SK-N-SH (cell line): ENCODE measurements around the gene CISD2. TPM values are rescaled to one million over a fixed set of nuclear protein-coding genes. Genes with fewer than 3 reads are reported as not detected.

Experiments
- CTCF ChIA-PET: fragments of 300-600, 350-600 bp; formaldehyde crosslinking; extraction: SDS; loops from one replicate; lab custom pipeline; 2021; lab: Yijun Ruan, JAX
- POLR2A ChIA-PET: fragments of 350-600 bp; sonication (Branson Sonifier 250); formaldehyde crosslinking; extraction: SDS; loops from one replicate; lab custom pipeline; 2020; ENCODE audit warnings: antibody characterized with exemption, inconsistent platforms; lab: Yijun Ruan, JAX
- DNase-seq: peaks from one replicate; pipeline ENCODE4 v3.0.0; 2012
- H2AFZ ChIP-seq: fragments of 200-600 bp; sonication (generic); 2 replicates; pipeline ENCODE4 v1.8.1; 2016; ENCODE audit warnings: antibody characterized with exemption, mild to moderate bottlenecking, low read depth
- H3F3A ChIP-seq: fragments of 200-600 bp; sonication (generic); replicated peaks from 2 replicates; pipeline ENCODE3; 2016; ENCODE audit warnings: antibody characterized with exemption, mild to moderate bottlenecking; ENCODE audit not compliant: insufficient read depth
- H3K27ac ChIP-seq, 2 experiments: fragments of 200-500 bp in 1 of 2; fragments of 200-600 bp in 1 of 2; sonication (Bioruptor generic) in 1 of 2; sonication (generic), shearing (Covaris generic) in 1 of 2; 2 replicates each; pipeline versions ENCODE4 v1.5.1 to v1.6.1; 2014 to 2016; ENCODE audit warnings: low read depth in 2 of 2, inconsistent platforms in 1 of 2, low read length in 1 of 2, mild to moderate bottlenecking in 1 of 2, mixed read lengths in 1 of 2
- H3K27me3 ChIP-seq: fragments of 200-600 bp; sonication (generic), shearing (Covaris generic); 2 replicates; pipeline ENCODE4 v1.6.1; 2016; ENCODE audit warnings: mixed run types; ENCODE audit not compliant: insufficient read depth
- H3K36me3 ChIP-seq, 2 experiments: fragments of 200-500 bp in 1 of 2; fragments of 200-600 bp in 1 of 2; sonication (Bioruptor generic) in 1 of 2; sonication (generic) in 1 of 2; replicated peaks in 1 of 2; 2 replicates each; pipeline versions ENCODE3 to v1.5.1; 2014 to 2016; ENCODE audit warnings: low read length in 1 of 2, mild to moderate bottlenecking in 1 of 2; ENCODE audit not compliant: insufficient read depth in 2 of 2, control insufficient read depth in 1 of 2
- H3K4me1 ChIP-seq, 2 experiments: fragments of 200-500 bp in 1 of 2; fragments of 200-600 bp in 1 of 2; sonication (Bioruptor generic) in 1 of 2; sonication (generic), shearing (Covaris generic) in 1 of 2; 2 replicates each; pipeline versions ENCODE4 v1.5.1 to v1.6.1; 2014 to 2016; ENCODE audit warnings: low read depth in 1 of 2, low read length in 1 of 2, mixed run types in 1 of 2; ENCODE audit not compliant: insufficient read depth in 2 of 2, control insufficient read depth in 1 of 2
- H3K4me2 ChIP-seq: fragments of 200-600 bp; sonication (generic), shearing (Covaris generic); 2 replicates; pipeline ENCODE4 v1.6.1; 2017; ENCODE audit warnings: mixed run types
- H3K4me3 ChIP-seq, 2 experiments: fragments of 200-500 bp in 1 of 2; fragments of 200-600 bp in 1 of 2; sonication (Bioruptor generic) in 1 of 2; sonication (generic), shearing (Covaris generic) in 1 of 2; 2 replicates each; pipeline versions ENCODE4 v1.5.1 to v1.8.1; 2014 to 2016; ENCODE audit warnings: low read depth in 2 of 2, inconsistent platforms in 1 of 2, low read length in 1 of 2, mild to moderate bottlenecking in 1 of 2, mixed read lengths in 1 of 2, moderate library complexity in 1 of 2
- H3K79me2 ChIP-seq: fragments of 200-600 bp; sonication (generic); 2 replicates; pipeline ENCODE4 v1.8.1; 2017; ENCODE audit warnings: mild to moderate bottlenecking; ENCODE audit not compliant: insufficient read depth
- H3K9ac ChIP-seq: fragments of 200-600 bp; sonication (generic); 2 replicates; pipeline ENCODE4 v1.6.1; 2017; ENCODE audit warnings: mixed run types
- H3K9me2 ChIP-seq: fragments of 200-600 bp; sonication (generic); 2 replicates; pipeline ENCODE4 v1.6.1; 2017; ENCODE audit warnings: mixed run types
- H3K9me3 ChIP-seq: fragments of 200-600 bp; sonication (generic); 2 replicates; pipeline ENCODE4 v1.6.1; 2017; ENCODE audit warnings: mixed run types, mild to moderate bottlenecking, moderate library complexity
- H4K20me1 ChIP-seq: fragments of 200-600 bp; sonication (generic); 2 replicates; pipeline ENCODE4 v1.6.1; 2017; ENCODE audit warnings: mild to moderate bottlenecking, mixed run types; ENCODE audit not compliant: insufficient read depth
- CHD2 ChIP-seq: fragments of 150-350 bp; IDR thresholded peaks from 2 replicates; pipeline ENCODE4 v1.6.1; 2018; ENCODE audit warnings: low read length; ENCODE audit not compliant: partially characterized antibody
- EZH2phosphoT487 ChIP-seq: fragments of 200-600 bp; sonication (generic); IDR thresholded peaks from 2 replicates; pipeline ENCODE4 v1.6.1; 2017; ENCODE audit warnings: low read depth, mixed run types, mild to moderate bottlenecking, antibody characterized with exemption, moderate library complexity, borderline replicate concordance
- FOXJ3 ChIP-seq: sonication (generic); formaldehyde crosslinking; IDR thresholded peaks from 2 replicates; pipeline ENCODE4 v1.5.1; 2020; ENCODE audit warnings: mild to moderate bottlenecking, missing genetic modification reagents
- FOXM1 ChIP-seq: IDR thresholded peaks from 2 replicates; pipeline ENCODE4 v1.4.0; 2012; ENCODE audit warnings: low read depth, mild to moderate bottlenecking
- GATA2 ChIP-seq: sonication (generic); formaldehyde crosslinking; IDR thresholded peaks from 2 replicates; pipeline ENCODE4 v1.5.0; 2020; ENCODE audit warnings: mild to moderate bottlenecking, missing genetic modification reagents
- JUND ChIP-seq: IDR thresholded peaks from 2 replicates; pipeline ENCODE4 v1.4.0; 2012
- NRF1 ChIP-seq: IDR thresholded peaks from 2 replicates; pipeline ENCODE4 v1.6.1; 2012; ENCODE audit warnings: low read depth, mild to moderate bottlenecking, low read length
- POLR2AphosphoS5 ChIP-seq: IDR thresholded peaks from 2 replicates; pipeline ENCODE4 v1.6.1; 2012; ENCODE audit warnings: low read depth, low read length
- RAD21 ChIP-seq: IDR thresholded peaks from 2 replicates; pipeline ENCODE4 v1.6.1; 2012; ENCODE audit warnings: mild to moderate bottlenecking, low read length
- RCOR1 ChIP-seq: fragments of 150-350 bp; IDR thresholded peaks from 2 replicates; pipeline ENCODE4 v1.6.1; 2017; ENCODE audit warnings: antibody characterized with exemption, low read length
- RFX5 ChIP-seq: IDR thresholded peaks from 2 replicates; pipeline ENCODE4 v1.6.1; 2012; ENCODE audit warnings: mild to moderate bottlenecking, improper control_type of control experiment, low read length
- SIN3A ChIP-seq: IDR thresholded peaks from 2 replicates; pipeline ENCODE4 v1.6.1; 2012; ENCODE audit warnings: low read depth, mild to moderate bottlenecking, low read length, moderate library complexity, borderline replicate concordance
- SMC3 ChIP-seq: IDR thresholded peaks from 2 replicates; pipeline ENCODE4 v1.6.1; 2012; ENCODE audit warnings: low read depth, low read length, improper control_type of control experiment
- TCF12 ChIP-seq: IDR thresholded peaks from 2 replicates; pipeline ENCODE4 v1.4.0; 2012
- YY1 ChIP-seq: IDR thresholded peaks from 2 replicates; pipeline ENCODE4 v1.4.0; 2012; ENCODE audit warnings: low read depth, mild to moderate bottlenecking
- WGBS: methylation state at CpG from one replicate; pipeline ENCODE4 v1.1.6; 2017; ENCODE audit warnings: low lambda C conversion rate; 5-methylcytosine and 5-hydroxymethylcytosine counted together
- polyA plus RNA-seq, 3 experiments: library from polyadenylated mRNA; depleted of rRNA; stranded (reverse); fragments of >200 nt; gene quantifications; 2 replicates each; pipeline ENCODE4 v1.2.3, GENCODE V29; 2012
- TF ChIP-seq, protein P1 (sequence below): IDR thresholded peaks from 2 replicates; pipeline ENCODE4 v1.4.0; 2012; ENCODE audit warnings: low read depth, borderline replicate concordance
- TF ChIP-seq, protein P2 (sequence below): IDR thresholded peaks from 2 replicates; pipeline ENCODE4 v1.4.0; 2012; ENCODE audit warnings: low read depth
- TF ChIP-seq, protein P3 (sequence below): fragments of 150-350 bp; IDR thresholded peaks from 2 replicates; pipeline ENCODE4 v1.6.1; 2017; ENCODE audit warnings: antibody characterized with exemption, low read length, low read depth, borderline replicate concordance
- TF ChIP-seq, protein P4 (sequence below): IDR thresholded peaks from 2 replicates; pipeline ENCODE4 v1.6.1; 2012; ENCODE audit warnings: mild to moderate bottlenecking, low read depth, low read length, moderate library complexity

Gene CISD2
- polyA plus RNA-seq, 1 of the 3 experiments (the other 2 are of a cell fraction), result 21.4 TPM

DNA sequence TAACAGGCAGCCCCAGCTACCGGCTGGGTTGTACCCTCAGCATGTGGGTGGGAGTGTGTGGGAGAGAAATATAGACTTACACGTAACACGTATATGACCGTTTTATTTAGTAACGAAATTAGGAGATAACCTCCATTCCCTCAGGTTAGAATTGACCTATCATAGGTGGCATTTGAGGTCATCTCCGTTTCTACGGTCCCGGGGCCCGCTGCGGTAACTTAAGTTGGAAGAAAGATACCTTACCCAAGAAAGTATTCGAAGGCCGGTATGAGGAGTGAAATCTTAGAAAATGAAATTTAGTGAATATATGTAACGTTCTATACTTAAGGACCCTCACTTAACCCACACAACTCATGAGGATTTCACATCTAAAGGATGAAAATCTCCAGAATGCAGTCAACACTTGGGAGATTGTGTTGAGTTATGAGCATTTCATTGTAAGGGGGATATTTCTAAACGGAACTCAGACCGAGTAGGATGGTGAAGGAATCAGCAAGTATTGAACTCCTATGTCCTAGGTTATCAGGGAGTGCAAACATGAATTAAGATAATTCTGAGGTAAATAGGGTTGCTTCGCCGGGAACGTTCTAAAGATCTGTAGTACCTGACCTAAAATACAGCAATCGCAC is 891 bp downstream of the CISD2 start:
- TF ChIP-seq, protein P1, sequence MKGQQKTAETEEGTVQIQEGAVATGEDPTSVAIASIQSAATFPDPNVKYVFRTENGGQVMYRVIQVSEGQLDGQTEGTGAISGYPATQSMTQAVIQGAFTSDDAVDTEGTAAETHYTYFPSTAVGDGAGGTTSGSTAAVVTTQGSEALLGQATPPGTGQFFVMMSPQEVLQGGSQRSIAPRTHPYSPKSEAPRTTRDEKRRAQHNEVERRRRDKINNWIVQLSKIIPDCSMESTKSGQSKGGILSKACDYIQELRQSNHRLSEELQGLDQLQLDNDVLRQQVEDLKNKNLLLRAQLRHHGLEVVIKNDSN, result no peak
- TF ChIP-seq, protein P2, sequence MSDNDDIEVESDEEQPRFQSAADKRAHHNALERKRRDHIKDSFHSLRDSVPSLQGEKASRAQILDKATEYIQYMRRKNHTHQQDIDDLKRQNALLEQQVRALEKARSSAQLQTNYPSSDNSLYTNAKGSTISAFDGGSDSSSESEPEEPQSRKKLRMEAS, result no peak
- no peak for TF ChIP-seq YY1
- no peak for TF ChIP-seq FOXJ3 (CRISPR knock-in tag)
- TF ChIP-seq TCF12, result no peak
- no peak for TF ChIP-seq EZH2phosphoT487
- no peak for TF ChIP-seq FOXM1
- CTCF ChIA-PET, result interaction anchor here (0.6 to 1.2 kb wide), 4 partner anchors 42 to 214 kb away, joined by 3 to 5 read pairs (median 4); partner anchors contain the start of gene UBE2D3

DNA sequence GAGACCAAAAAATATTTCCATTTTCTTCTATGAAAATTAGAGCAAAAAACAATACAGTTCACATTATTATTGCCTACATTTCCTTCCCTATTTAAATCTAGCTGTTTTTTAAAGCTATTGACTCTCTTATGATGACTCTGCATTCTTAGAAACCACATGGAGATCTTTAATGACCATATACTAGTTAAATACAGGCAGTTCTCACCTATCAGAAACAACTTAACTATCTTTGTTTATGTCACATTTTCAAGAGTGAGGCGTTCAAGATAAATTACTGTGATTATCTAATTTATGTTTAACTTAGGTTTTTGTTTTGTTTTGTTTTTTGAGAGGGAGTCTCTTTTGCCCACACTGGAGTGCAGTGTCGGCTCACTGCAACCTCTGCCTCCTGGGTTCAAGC is 3.0 kb downstream of the CISD2 start:
- TF ChIP-seq POLR2AphosphoS5 (no peak), JUND (no peak), CHD2 (no peak), RAD21 (no peak), SMC3 (no peak), NRF1 (no peak), RFX5 (no peak), RCOR1 (no peak), TCF12 (no peak), GATA2 (CRISPR knock-in tag) (no peak), SIN3A (no peak)
- TF ChIP-seq, protein P3, sequence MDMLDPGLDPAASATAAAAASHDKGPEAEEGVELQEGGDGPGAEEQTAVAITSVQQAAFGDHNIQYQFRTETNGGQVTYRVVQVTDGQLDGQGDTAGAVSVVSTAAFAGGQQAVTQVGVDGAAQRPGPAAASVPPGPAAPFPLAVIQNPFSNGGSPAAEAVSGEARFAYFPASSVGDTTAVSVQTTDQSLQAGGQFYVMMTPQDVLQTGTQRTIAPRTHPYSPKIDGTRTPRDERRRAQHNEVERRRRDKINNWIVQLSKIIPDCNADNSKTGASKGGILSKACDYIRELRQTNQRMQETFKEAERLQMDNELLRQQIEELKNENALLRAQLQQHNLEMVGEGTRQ, result no peak
- TF ChIP-seq, protein P2, result no peak
- TF ChIP-seq, protein P4, sequence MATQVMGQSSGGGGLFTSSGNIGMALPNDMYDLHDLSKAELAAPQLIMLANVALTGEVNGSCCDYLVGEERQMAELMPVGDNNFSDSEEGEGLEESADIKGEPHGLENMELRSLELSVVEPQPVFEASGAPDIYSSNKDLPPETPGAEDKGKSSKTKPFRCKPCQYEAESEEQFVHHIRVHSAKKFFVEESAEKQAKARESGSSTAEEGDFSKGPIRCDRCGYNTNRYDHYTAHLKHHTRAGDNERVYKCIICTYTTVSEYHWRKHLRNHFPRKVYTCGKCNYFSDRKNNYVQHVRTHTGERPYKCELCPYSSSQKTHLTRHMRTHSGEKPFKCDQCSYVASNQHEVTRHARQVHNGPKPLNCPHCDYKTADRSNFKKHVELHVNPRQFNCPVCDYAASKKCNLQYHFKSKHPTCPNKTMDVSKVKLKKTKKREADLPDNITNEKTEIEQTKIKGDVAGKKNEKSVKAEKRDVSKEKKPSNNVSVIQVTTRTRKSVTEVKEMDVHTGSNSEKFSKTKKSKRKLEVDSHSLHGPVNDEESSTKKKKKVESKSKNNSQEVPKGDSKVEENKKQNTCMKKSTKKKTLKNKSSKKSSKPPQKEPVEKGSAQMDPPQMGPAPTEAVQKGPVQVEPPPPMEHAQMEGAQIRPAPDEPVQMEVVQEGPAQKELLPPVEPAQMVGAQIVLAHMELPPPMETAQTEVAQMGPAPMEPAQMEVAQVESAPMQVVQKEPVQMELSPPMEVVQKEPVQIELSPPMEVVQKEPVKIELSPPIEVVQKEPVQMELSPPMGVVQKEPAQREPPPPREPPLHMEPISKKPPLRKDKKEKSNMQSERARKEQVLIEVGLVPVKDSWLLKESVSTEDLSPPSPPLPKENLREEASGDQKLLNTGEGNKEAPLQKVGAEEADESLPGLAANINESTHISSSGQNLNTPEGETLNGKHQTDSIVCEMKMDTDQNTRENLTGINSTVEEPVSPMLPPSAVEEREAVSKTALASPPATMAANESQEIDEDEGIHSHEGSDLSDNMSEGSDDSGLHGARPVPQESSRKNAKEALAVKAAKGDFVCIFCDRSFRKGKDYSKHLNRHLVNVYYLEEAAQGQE, result no peak
- TF ChIP-seq, all 33 proteins: peak for 0
- Histone ChIP-seq H3K4me3 (no peak overlapping the region), H3K27me3 (no peaks in the 10 kb centered on the region), H2AFZ (no peak overlapping the region), H4K20me1 (no peaks in the 10 kb centered on the region), H3F3A (peaks cover 6% of the 10 kb centered on the region), H3K79me2 (peaks cover 82% of the 10 kb centered on the region), H3K36me3 (peaks cover 11 to 33% of the 10 kb centered on the region in 2 experiments), H3K9me2 (no peaks in the 10 kb centered on the region), H3K9ac (no peak overlapping the region), H3K4me2 (no peak overlapping the region), H3K27ac (no peak overlapping the region), H3K9me3 (no peaks in the 10 kb centered on the region), H3K4me1 (peaks cover 9 to 10% of the 10 kb centered on the region in 2 experiments; a peak in 3 of 4 replicates)
- no peak for DNase-seq
- ChIA-PET CTCF (no interaction called here), POLR2A (interaction anchor here (1.2 kb wide), 1 partner anchor 45 kb away, joined by 4 read pairs; the partner anchor contains the start of gene UBE2D3)
- 93% methylated on average over 2 of the region's 2 CpGs for WGBS

More for the DNA sequence above, 891 bp downstream of the CISD2 start:
- Histone ChIP-seq H4K20me1 (no peaks in the 10 kb centered on the region), H3K4me3 (peak overlapping the region; percentile 68 to 70), H3K9me2 (no peaks in the 10 kb centered on the region), H3K27ac (peak overlapping the region; percentile 89 to 98), H3K9ac (peak overlapping the region; percentile 73), H3K27me3 (no peaks in the 10 kb centered on the region), H2AFZ (peak overlapping the region; percentile 75), H3K4me1 (peaks cover 9 to 10% of the 10 kb centered on the region in 2 experiments; a peak in 3 of 4 replicates), H3K4me2 (peak overlapping the region; percentile 84), H3F3A (peaks cover 6% of the 10 kb centered on the region), H3K79me2 (peaks cover 82% of the 10 kb centered on the region), H3K36me3 (peaks cover 2 to 14% of the 10 kb centered on the region in 2 experiments), H3K9me3 (no peaks in the 10 kb centered on the region)
- WGBS, result 3% methylated on average over 19 of the region's 19 CpGs
- no peak for DNase-seq
- POLR2A ChIA-PET, result interaction anchor here (0.5 to 2.9 kb wide), 8 partner anchors 10 to 222 kb away, joined by 3 to 85 read pairs (median 4); partner anchors contain the start of genes MANBA and UBE2D3
